ENCODE data around the gene IDUA.
"Not testable (repeated sequence)": the region's sequence is repeated elsewhere in the genome, so short reads cannot be mapped to it uniquely, and the experiment has no call there.

The IDUA gene

DNA sequence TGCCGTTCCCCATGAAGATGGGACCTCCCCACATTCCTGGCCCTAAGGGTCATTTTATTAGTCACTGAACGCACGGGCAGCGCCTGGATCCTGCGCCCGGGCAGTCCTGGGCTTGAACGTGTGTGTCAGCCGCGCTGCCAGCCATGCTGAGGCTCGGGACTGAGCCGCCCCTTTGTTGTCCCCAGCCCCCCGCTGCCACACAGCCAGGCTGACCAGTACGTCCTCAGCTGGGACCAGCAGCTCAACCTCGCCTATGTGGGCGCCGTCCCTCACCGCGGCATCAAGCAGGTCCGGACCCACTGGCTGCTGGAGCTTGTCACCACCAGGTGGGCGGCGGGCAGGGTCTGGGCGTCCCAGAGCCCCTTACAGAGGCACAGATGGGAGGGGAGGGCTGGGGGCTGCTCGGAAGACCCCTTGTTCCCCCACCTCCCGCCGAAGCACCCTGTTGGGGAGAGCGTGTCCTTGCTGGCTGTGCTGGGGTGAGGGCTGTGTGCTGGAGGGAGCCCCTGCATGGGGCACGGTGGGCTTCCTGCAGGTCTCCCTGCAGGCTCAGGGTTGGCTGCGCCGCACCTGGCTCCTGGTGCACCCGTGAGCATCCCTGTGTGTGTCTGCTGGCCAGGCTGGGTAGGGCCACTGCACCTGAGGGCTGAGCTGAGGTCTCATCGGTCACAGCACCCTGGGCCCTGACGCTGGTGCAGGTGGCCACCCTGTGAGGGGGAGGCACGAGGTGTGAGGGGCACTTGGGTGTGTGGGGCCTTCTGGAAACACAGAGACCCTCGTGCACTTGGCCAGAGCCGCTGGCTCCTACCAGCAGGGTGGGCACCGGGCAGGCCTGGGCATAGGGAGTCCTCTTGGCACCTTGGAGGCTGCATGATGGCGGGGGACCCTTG, 1.0 kb downstream of the IDUA start:
- DNase-seq, result no peak

DNA sequence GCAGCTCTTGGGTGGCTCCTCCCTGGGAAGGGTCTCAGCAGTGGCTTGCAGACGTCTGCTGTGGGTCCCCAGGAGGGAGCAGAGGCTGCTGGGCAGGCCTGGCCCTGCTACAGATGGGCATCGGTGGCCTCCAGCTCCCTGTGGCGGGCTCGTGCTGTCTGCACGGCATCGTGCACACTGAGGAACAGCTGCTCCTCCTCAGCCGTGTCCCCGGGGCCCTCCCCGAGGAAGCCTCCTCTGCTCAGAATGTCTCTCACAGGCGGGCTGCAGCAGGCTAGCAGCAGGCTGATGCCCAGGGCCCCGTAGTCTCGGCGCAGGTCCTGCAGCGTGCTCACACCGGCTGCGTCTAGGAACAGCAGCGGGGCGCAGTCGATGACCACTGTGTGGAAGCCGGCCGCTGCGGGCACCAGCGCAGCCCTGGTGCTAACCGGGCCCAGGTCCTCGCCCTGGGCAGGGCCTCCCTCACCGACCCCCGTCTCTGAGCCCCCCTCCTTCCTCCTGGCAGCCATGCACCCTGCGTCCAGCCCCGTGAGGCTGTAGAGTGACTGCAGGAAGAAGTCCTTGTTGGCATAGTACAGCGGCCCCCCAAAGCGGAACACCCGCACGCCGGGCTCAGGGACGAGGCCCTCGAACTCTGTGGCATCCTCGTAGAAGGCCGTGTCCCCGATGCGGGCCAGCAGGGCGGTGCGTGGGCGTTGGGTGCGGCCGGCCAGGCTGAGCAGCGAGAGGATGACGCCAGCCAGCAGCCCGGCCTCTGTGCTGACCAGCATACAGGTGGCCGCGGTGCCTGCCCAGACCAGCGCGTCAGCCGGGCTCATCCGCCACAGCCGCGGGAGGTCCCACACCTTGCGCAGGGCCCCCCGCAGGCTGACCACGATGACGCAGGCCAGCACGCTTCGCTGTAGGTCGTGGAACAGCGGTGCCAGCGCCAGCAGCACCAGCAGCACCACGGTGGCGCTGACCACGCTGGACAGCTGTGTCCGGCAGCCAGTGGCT, 2.2 kb downstream of the IDUA start:
- DNase-seq, result no peak

- DNase-seq, result no peak
These were observed 3.1 kb downstream of the IDUA start for GRCh38 chr4:989722-990471.

GRCh38 chr4:990746-991367, 4.0 kb downstream of the IDUA start:
- no peak for DNase-seq

DNA sequence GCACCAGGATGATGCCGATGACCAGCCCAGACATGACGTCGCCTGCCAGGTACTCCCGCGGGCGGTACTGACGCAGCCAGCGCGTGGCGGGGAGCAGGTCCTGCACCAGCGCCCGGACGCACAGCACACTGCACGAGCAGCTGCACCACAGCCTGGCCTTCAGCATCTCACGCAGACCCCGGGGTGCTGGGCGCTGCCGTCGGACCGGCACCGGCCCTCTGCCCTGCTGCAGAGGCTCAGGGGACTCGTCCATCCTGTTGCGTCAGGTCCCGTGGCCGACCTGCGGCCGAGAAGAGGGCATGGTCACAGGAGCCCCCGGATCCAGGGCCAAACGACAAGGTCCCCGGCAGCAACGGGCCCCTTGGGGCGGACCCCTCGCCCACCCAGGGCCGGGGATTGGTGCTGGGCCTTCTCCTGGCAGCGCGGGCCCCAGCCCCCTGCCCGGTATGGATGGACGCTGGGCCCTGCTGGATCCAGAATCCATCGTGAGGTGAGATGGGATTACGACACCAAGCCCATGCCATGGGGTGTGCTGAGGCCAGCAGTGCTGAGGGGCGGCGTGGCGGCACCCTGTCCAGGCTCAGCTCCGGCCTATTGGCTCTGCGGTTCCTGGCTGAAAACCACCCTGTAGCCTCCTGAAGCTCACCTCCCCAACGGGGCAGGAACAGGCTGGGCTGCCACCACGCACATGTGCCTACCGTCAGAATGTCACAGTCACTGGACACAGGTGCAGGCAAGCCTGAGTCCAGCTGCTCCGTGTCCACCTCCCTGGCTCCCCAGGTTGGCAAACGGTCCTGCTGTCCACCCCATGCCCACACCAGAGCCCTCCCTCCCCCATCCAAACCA, 4.8 kb downstream of the IDUA start:
- DNase-seq, result no peak

DNA sequence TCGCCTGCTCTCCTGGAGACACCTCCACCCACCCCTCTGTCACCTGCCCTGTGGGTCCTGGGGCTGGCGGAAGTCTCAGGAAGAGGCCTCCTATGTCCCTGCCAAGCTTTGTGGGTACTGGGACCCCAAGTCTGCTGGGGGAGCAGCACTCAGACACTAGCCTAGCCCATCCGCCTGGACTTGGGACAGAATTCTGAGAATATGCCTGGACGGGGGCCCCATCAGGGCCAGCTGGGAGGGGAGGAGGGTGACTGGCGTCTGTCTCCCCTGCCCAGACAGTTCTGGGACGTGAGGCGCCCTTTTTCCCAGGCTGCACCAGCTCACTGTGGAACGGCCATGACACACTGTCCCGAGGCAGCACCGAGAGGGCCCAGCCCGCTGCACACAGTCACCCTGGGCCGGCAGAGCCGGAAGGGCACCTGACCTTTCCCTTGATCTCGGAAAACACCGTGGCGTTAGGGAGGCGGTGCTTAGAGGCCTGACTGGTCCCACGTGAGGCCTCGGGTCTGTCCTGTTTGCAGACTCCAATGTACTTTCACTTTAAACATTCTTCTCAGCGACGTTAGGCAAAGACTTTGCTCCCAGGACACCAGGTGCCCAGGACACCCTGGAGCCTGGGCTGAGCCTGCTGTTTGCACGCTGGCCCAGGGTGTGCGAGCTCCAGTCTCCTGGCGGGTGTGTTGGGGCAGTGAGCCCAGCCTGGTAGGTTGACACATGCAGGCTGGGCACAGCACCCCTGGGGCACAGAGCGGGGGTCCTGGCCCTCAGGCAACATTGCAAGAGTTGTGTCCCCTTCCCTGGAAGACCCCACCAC, 5.7 kb downstream of the IDUA start:
- DNase-seq, result no peak

DNA sequence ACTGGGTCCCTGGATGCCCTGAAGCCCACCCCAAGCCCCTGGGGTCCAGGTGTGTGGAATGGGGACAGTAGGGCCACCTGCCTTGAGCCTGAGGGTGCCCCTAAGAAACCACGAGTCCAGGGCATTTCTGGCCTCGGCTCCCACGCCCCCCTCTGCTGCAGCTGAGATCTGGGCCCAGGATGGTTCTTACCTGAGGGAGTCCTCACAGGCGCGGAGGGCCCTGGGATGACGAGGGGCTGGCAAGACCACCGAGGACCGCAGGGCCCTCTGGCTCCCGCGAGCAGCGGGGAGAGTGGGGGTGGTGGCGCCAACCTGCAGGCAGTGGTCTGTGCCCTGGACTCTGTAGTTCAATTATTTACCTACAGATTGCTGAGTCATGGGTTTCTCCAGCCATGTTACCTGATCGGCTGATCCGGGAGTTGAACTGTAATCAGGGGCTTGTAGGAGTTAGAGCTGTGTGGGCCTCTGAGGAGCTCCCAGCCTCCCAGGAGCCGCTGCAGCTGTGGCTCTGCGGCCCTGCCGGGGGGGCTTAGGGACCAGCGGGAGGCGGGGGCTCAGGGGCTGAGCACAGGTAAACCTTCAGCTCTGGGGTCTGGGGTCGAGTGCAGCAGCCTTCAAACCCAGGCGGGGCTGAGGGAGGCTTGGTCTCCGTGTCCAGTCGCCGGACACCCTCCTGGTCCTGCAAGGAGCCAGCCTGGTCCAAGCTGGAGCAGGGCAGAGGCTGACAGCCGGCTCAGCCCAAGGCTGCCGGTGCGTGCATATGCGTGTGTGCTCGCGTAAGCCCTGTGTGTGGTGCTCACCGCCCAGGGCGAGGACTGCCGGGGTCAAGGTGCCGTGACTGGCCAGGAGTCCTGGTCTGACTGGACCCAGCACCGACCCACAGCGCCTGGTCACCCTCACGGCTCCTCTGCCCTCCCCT, 6.5 kb downstream of the IDUA start, which contains the start of gene SLC26A1:
SLC26A1 (minus strand) TSS at position 294 of the 919 bp plus-strand sequence. CDS start 1,701 bp downstream, outside the sequence.
- no peak for DNase-seq

- no peak for DNase-seq
These were observed 8.6 kb downstream of the IDUA start for GRCh38 chr4:995311-996026.

DNA sequence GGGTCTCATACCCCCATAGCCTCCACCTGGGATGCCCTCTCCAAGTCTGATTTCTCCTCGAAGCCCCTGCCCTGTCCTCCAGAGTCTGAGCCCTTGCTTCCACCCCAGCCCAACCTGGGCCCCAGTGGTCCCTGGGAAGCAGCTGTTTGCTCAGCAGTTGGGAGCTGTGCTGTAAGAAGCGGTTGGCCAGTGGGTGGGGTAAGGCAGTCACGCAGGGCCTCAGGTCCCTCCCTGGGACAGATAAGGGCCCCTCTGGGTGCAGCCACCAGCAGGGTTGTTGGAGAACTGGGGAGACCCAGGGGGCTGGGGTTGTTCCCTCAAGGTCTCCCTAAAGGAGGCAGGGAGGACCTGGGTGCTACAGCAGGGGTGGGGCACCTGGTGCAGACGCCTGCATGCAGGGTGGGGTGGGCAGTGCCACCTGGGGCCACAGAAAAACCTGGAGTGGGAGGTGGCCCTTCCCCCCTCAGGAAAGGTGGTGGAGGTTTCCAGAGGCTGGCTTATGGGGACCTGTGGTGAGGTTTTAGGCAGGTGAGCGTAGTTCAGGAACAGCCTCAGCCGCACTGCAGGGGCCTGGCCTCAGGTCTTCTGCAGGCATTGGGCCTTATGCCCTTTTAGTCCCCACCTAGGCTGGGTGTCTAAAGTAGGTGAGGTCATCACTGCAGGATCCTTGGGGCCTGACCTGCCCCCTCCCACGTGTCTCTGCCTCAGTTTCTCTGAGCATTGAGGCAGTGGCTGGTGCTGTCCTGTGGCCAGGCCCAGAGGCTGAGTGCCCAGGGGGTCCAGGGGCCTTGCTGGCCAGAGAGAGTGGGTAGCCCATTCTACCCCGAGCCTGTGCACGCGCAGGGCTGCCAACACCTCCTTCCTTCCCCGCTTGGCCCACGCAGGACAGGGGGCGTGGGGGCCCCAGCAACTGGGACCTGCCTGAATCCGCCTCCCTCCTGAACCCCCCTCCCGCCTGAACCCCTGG, 9.5 kb downstream of the IDUA start:
- no peak for DNase-seq

- no peak for DNase-seq
These were observed 10.1 kb downstream of the IDUA start for GRCh38 chr4:996997-997374.

DNA sequence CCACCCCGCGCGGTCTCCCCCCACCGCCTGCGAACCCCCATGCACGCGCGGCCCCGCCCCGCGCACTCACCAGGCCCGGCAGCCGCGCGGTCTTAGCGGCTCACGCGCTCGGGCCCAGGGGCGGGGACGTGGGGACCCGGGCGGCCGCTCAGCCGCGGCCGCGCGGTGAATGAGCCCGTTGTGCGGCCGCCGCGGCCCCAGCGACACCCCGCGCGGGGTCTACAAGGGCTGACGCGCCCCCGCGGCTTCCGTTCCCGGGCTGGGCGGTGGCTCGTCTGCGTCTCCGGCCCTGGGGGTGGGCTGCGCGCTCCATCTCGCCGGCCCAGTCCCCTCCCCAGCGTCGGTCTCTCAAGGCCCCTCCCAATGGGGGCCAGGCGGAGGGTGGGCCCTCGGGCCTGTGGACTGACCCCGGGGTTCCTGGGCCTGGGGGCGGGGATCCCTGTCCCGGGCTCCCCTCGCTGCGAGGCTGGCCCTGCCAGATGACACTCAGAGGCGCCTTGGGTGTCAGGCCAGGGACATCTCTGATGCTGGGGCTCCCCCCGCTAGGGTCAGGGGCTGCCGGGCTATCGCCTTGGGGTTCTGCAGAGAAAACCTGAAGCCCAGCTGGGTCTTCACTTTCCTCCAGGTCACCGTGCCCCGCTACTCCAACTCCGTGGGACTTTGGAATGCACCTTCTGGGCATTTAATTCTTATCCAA, 10.7 kb downstream of the IDUA start:
- DNase-seq, result no peak

DNA sequence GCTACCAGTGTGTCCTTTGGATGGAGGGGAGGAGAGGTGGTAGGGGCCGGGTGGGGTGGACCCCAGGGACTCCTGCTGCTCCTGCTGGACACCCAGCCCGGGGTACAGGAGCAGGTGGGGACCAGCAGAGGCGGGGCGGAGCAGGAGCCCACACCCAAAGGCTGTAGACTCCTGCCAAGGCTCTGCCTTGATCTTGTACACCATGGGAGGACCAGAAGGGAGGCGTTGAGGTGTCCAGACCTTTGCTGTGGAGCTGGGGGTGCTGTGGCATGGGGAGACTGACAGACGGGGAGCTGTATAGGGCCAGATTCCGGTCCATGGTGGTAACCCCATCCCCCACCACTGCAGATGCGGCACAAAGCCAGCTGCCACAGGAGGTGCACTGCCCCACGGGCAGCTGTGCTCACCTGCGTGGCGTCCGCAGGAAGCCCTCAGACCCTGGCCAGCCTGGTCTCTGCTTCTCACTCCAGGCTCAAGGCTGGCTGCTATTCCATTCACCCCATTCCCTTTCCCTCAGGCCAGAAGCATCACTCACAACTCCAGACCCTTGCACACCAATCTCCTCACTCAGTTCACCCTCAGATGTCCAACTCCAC, 11.3 kb downstream of the IDUA start:
- DNase-seq, result no peak

GRCh38 chr4:999240-999863, 12.5 kb downstream of the IDUA start:
- not testable (repeated sequence) for DNase-seq

DNA sequence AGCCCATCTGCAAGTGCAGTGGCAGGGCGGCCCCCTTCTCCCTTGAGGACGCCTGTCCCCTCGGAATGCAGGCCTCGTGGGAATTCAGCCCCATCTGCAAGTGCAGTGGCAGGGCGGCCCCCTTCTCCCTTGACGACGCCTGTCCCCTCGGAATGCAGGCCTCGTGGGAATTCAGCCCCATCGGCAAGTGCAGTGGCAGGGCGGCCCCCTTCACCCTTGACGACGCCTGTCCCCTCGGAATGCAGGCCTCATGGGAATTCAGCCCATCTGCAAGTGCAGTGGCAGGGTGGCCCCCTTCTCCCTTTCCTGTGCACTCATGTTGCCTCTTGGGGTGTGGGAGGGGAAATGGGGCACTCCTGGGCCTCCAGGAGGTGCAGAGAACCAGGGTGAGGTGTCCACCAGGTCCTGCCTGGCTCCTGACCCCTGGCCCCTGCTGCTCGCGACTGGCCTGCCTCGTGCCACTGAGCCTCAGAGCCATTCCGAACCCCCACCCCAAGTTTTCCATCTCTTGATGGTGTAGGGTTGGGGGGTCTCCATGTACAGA, 13.1 kb downstream of the IDUA start:
- DNase-seq, result no peak

- no peak for DNase-seq
These were observed 13.9 kb downstream of the IDUA start for GRCh38 chr4:1000686-1001260.

Data from MV-4-11 (cell line).